Loucy (cell line): ENCODE results near the gene PITPNC1.

Source experiments
- CTCF ChIP-seq: fragments of 200-600 bp; sonication (generic); conservative IDR thresholded peaks from 2 replicates; pipeline ENCODE4 v1.5.1; 2014; ENCODE audit warnings: mild to moderate bottlenecking, antibody characterized with exemption, low read length
- EZH2phosphoT487 ChIP-seq: fragments of 200-600 bp; IDR thresholded peaks from 2 replicates; pipeline ENCODE4 v1.6.1; 2018; ENCODE audit warnings: antibody characterized with exemption, mild to moderate bottlenecking, moderate library complexity, borderline replicate concordance

DNA sequence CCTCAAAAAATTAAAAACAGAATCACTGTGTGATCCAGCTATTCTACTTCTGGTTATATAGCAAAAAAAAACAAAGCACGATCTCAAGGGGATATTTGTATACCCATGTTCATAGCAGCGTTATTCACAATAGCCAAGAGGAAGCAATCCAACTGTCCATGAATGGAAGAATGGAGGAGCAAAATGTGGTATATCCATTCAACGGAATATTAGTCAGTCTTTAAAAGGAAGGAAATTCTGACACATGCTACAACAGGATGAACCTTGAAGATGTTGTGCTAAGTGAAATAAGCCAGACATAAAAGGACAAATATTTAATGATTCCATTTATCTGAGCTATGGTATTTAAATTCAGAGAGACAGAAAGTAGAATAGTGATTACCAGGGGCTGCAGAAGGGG is 336.1 kb downstream of the PITPNC1 start:
- TF ChIP-seq CTCF: no peak
- no peak for TF ChIP-seq EZH2phosphoT487
